RCC 7860 (cell line): ENCODE measurements around the gene FAHD1.
A peak's percentile ranks its signal among the peaks of the same experiment; 100 is the strongest.
"Not testable (repeated sequence)": the region's sequence is repeated elsewhere in the genome, so short reads cannot be mapped to it uniquely, and the experiment has no call there.

Experiments used
- DNase-seq: peaks from one replicate; pipeline ENCODE4 v3.0.0-alpha.2; 2015; ENCODE audit warnings: low spot score
- FAIRE-seq: peaks from 2 replicates; lab custom pipeline; 2012; peaks lifted over from hg19 to GRCh38; lab: Jason Lieb, UNC

FAHD1 gene

GRCh38 chr16:1834096-1834495 is 7.1 kb downstream of the FAHD1 start:
- FAIRE-seq (no peak), DNase-seq (no peak)

- DNase-seq (no peak), FAIRE-seq (no peak)
Observed at GRCh38 chr16:1839554-1839953, 12.5 kb downstream of the FAHD1 start.

- no peak for DNase-seq
- no peak for FAIRE-seq
Observed at GRCh38 chr16:1845985-1846384, 19.0 kb downstream of the FAHD1 start.

DNA sequence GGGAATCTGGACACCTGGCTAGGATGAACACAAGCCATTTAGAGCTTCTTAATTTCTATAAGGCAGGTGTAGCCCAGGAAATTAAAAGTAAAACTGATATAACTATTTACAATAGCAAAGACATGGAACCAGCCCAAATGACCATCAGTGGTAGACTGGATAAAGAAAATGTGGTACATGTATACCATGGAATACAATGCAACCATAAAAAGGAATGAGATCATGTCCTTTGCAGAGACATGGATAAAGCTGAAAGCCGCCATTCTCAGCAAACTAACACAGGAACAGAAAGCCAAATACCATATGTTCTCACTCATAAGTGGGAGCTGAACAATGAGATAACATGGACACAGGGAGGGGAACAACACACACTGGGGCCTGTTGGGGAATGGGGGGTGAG is 19.4 kb downstream of the FAHD1 start:
- FAIRE-seq (no peak), DNase-seq (no peak)

DNA sequence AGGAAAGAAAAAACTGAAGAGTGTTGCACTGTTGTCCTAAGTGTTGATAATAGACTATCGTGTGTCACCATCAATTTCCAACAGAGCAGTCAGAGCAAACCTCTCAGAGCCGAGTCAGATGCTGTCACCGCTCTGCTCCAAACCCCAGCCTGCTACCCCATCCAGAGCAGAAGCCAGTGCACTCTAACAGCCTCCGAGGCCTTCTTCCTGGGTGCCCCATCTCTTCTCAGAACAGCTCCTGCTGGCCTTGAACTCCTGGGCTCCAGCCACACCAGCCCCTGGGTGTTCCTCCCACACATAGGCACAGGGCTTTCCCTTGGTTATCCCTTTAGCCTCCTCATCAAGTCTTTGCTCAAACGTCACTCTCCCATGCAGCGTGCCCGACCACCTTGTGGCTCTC is 24.0 kb downstream of the FAHD1 start:
- no peak for DNase-seq

DNA sequence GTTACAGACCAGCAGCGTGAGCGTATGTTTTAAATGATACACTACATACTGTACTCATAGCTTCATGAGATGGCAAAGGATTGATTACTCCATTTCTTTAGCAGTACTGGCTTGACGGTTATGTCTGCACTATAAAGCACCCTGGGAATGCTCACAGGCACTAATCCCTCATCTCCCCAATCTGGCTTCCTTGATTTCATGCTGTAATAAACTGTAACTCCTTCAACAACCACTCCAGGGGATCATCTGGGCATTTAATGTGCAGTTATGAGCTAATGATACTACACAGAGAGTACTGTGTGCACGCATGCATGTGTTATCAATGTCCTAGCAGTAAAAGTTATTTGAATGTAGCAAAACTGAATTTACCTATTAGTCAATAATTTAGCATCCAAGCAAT is 24.8 kb downstream of the FAHD1 start:
- DNase-seq (no peak), FAIRE-seq (no peak)

More for the DNA sequence above, 24.0 kb downstream of the FAHD1 start:
- FAIRE-seq = no peak

DNA sequence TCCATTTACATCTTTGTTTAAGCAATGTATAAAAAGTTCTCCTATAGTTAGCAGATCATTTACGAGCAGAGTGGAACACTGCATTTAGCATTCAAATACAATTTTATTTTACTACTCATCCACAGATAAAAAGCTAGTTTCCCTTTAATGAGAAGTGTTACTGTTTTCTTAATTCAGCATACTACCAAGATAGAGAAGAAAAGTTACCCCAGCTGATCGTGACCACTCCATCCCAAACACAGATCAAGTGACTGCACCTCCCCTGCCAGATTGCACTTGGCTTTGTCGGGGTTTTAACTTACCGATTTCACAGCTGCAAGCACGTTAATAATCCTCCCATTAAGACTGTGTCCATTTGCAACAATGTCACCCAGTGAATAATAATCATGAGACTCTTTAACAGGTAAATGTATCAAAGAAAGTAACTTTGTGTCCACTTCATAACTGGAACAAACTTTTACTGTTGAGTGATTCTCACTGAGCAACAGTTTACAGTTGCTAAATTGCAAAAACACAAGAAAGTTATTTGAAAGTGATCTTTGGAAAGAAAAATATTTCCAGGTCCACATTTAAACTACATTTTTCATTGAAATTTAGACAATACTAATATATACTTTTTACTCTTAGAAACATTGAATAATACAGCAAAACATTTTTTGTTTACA is 30.6 kb downstream of the FAHD1 start:
- no peak for FAIRE-seq
- no peak for DNase-seq

GRCh38 chr16:1858189-1858865 is 31.3 kb downstream of the FAHD1 start:
- no peak for DNase-seq
- FAIRE-seq = no peak

GRCh38 chr16:1859650-1860049 is 32.6 kb downstream of the FAHD1 start:
- FAIRE-seq = no peak
- no peak for DNase-seq

GRCh38 chr16:1861730-1862129 is 34.7 kb downstream of the FAHD1 start:
- no peak for FAIRE-seq
- DNase-seq = no peak

DNA sequence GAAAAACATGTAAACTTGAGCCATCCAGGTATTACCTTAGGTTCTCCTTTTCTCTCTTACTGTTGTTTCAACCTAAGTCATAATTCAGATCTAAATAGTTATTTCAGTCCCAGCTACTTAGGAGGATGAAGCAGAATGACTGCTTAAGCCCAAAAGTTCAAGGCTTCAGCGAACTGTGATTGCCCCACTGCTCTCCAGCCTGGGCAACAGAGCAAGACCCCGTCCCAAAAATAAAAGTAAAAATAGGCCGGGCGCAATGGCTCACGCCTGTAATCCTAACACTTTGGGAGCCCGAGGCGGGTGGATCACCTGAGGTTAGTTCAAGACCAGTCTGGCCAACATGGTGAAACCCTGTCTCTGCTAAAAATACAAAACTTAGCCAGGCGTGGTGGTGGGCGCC is 35.4 kb downstream of the FAHD1 start:
- no peak for DNase-seq
- no peak for FAIRE-seq

DNA sequence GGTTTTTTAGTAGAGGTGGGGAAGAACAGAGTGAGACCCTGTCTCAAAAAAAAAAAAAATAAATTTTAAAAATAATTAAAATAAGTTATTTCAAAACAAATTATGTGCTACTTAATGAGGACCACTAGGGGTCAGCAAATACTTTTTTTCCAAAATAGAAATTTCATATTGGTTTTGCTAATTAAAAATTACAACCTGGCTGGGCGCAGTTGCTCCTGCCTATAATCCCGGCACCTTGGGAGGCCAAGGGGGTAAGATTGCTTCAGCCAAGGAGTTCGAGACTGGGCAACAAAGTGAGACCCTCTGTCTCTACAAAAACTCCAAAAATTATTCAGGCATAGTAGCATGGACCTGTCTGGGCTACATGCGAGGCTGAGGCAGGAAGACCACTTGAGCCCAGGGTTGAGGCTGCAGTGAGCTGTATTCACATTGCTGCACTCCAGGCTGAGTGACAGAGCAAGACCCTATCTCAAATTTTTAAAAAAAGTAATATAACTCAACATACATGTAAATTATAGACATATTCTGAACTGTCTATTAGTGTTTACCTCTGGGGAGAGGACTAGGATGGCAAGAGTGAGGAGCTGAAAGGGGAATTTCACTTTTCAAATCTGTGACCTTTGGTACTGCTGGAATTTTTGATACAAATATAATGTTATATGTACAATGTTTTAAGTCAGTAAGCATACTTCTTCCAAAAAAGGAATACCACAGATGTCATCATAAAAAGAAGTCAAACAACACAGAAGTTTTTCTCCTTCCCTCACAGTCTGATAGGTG is 36.9 kb downstream of the FAHD1 start:
- DNase-seq (no peak), FAIRE-seq (peak; percentile 68)

- DNase-seq (no peak), FAIRE-seq (no peak)
Observed at GRCh38 chr16:1865902-1866690, 39.1 kb downstream of the FAHD1 start.

DNA sequence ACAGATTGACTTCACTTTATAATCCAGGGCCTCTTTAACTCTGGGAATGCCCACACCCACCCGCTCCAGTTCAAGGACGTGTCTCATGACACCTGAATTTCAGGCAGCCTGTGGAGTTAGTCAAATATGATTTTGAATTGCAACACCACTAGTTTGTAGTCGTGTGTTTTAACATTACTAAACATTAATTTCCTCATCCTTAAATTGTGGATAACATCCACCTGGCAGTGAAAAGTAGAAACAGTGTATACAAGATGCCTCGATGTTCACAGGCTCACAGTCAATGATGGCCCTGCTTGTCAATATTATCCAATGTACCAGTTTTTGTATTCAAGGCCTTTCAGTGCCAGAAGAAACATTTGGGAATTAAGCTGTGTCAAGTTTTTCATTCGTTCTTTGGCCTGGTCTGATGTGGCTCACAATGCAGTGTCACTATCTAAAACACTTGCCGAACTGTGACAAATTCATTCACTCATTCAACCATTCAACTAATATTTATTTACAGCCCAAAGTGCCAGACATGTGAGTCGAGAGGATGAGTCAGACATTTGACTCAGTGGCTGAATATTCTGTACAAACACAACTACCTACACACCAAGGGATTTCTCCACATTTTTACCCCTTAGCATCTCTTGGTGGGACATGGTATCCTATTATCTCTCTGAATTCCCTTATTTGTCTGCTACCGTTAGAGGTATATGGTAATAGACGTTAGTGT is 43.5 kb downstream of the FAHD1 start:
- DNase-seq = peak; percentile 93
- FAIRE-seq = peak; percentile 97

DNA sequence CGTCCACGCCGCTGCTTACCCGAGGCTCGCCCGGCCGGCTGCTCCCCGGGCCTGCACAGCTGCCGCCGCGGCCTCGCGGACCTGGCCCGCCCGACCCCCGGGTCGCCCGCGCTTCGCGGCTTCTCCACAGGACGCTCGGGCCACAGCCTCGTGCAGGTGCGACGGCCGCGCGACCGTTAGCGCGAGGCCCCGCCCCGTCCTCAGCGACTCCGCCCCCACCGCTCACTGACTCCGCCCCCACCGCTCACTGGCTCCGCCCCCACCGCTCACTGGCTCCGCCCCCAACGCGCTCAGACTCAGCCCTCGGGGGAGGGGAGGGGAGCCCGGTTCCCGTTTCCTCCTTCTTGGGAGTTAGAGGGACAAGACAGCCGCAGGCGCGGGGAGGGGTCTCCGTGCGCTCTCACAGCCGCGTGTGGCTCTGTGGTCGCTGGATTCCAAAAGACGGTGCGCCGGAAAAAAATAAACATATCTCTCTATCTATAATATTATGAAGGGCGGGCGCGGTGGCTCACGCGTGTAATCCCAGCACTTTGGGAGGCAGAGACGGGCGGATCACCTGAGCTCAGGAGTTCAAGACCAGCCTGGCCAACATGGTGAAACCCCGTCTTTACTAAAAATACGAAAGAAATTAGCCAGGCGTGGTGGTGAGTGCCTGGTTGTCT is 45.1 kb downstream of the FAHD1 start, which contains the start of gene MEIOB:
Gene MEIOB, minus strand, starts transcription at position 191 of the 662 bp plus-strand sequence. CDS start 3,989 bp downstream, outside the sequence.
- DNase-seq (no peak), FAIRE-seq (no peak)

- no peak for FAIRE-seq
- no peak for DNase-seq
Observed at GRCh38 chr16:1874854-1875253, 47.8 kb downstream of the FAHD1 start.

GRCh38 chr16:1876066-1876465 is 49.1 kb downstream of the FAHD1 start:
- not testable (repeated sequence) for DNase-seq, FAIRE-seq

DNA sequence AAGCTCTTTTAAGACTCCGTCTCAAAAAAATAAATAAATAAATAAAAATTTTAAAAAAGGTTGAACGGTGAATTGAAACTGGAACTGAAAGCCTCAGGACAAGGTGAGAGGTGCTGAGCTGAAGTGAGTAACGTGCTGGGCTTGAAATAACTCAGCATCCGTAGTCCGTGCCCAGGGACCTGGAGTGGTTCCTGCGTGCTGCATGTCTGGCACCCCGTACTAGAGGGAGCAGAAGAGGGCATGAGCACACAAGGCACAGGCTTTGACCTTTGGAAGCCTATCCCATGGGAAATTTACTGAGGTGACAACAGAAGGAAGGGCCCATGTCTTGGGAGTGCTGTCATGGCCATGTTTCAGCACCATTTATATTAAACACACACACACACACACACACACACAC is 49.5 kb downstream of the FAHD1 start:
- DNase-seq (no peak), FAIRE-seq (no peak)

DNA sequence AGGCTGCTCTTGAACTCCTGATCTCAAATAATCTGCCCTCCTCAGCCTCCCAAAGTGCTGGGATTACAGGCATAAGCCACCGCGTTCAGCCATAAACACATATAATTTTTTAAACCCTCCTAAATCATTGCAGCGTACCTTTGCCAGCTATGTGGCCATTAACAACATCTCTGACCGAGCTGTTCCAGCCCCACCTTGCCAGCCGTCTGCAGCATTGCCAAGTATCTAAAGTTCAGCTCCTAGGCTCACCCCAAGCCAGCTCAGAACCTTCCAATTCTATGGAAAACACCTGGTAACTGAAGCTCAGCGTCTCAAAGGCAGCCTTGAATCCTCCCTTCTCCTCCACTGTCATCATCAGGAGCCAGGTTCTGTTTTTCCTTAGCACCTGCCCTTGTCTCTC is 50.1 kb downstream of the FAHD1 start:
- FAIRE-seq (no peak), DNase-seq (no peak)

GRCh38 chr16:1877804-1878203 is 50.8 kb downstream of the FAHD1 start:
- DNase-seq (no peak), FAIRE-seq (no peak)
